Transverse colon (tissue), 4 donors: ENCODE measurements around the gene MED31.

Source experiments
- POLR2A ChIP-seq: fragments of 450-650 bp; IDR thresholded peaks from one replicate; pipeline ENCODE4 v1.6.1; 2016; ENCODE audit warnings: antibody characterized with exemption, mild to moderate bottlenecking, moderate library complexity
- POLR2AphosphoS5 ChIP-seq, 3 donors: sonication (generic); formaldehyde crosslinking; IDR thresholded peaks; one replicate each; pipeline ENCODE4 v1.6.1; 2016; ENCODE audit warnings: antibody characterized with exemption in 3 of 3
- TF ChIP-seq, protein P1 (sequence below), 5 experiments: fragments of 200-600 bp in 3 of 5; fragments of 450-650 bp in 2 of 5; sonication (generic) in 3 of 5; IDR thresholded peaks; 1 replicate in 2 of 5; 2 replicates in 3 of 5; pipeline ENCODE4 v1.5.1; 2016 to 2017; ENCODE audit warnings: antibody characterized with exemption in 5 of 5, inconsistent platforms in 3 of 5, mild to moderate bottlenecking in 2 of 5, moderate library complexity in 1 of 5

DNA sequence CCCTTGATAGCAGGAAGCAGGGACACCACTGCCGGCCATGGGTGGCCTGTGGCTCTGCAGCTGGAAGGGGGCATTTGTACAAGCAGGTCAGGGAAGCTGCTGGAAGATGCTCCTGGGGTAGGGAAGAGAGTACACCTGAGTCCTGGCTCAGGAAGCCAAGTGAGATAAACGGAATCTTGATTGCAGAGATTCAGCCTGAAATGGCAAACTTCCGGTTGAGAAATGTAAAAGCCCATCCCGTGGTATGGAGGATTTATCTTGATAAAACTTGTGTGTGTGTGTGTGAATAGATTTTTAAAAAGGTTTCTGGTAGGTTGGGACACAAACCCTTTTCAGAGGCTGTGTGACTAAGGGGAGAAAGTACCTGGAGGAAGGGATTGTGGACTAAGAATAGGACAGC is 29.8 kb upstream of the MED31 start:
- TF ChIP-seq, protein P1, sequence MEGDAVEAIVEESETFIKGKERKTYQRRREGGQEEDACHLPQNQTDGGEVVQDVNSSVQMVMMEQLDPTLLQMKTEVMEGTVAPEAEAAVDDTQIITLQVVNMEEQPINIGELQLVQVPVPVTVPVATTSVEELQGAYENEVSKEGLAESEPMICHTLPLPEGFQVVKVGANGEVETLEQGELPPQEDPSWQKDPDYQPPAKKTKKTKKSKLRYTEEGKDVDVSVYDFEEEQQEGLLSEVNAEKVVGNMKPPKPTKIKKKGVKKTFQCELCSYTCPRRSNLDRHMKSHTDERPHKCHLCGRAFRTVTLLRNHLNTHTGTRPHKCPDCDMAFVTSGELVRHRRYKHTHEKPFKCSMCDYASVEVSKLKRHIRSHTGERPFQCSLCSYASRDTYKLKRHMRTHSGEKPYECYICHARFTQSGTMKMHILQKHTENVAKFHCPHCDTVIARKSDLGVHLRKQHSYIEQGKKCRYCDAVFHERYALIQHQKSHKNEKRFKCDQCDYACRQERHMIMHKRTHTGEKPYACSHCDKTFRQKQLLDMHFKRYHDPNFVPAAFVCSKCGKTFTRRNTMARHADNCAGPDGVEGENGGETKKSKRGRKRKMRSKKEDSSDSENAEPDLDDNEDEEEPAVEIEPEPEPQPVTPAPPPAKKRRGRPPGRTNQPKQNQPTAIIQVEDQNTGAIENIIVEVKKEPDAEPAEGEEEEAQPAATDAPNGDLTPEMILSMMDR (IDR thresholded peaks at IDR 0.05): no peak
- no peak for TF ChIP-seq POLR2A
- TF ChIP-seq POLR2AphosphoS5 (IDR thresholded peaks at IDR 0.05): no peak
